Stimulated activated naive CD8-positive, alpha-beta T cell treated with anti-CD3 and anti-CD28 coated beads, Interleukin-15, Interleukin-2, amounts not matched to agents 100 ng/mL and 50 ng/mL, for 24 hours (primary cell): ENCODE results near the gene SARDH.

Source experiments
- H3K27ac Mint-ChIP-seq: one replicate; pipeline ENCODE4 v1.8.0; 2021; ENCODE audit warnings: mild to moderate bottlenecking, mixed read lengths
- H3K27me3 Mint-ChIP-seq: one replicate; pipeline ENCODE4 v1.8.0; 2021; ENCODE audit warnings: mixed read lengths
- H3K36me3 Mint-ChIP-seq: one replicate; pipeline ENCODE4 v1.8.0; 2021; ENCODE audit warnings: low read depth, mixed read lengths
- H3K4me1 Mint-ChIP-seq: one replicate; pipeline ENCODE4 v1.8.0; 2021; ENCODE audit warnings: low read depth, mixed read lengths
- H3K4me3 Mint-ChIP-seq: one replicate; pipeline ENCODE4 v1.8.0; 2021; ENCODE audit warnings: mild to moderate bottlenecking, mixed read lengths
- H3K9me3 Mint-ChIP-seq: one replicate; pipeline ENCODE4 v1.8.0; 2021; ENCODE audit warnings: mixed read lengths

The SARDH gene

GRCh38 chr9:133643978-133644760, 94.0 kb downstream of the SARDH start:
- H3K27ac Mint-ChIP-seq = no peak overlapping the region
- H3K36me3 Mint-ChIP-seq = no peaks in the 10 kb centered on the region
- H3K4me3 Mint-ChIP-seq = no peak overlapping the region
- no peaks in the 10 kb centered on the region for H3K4me1 Mint-ChIP-seq
- H3K27me3 Mint-ChIP-seq = no peaks in the 10 kb centered on the region
- no peaks in the 10 kb centered on the region for H3K9me3 Mint-ChIP-seq

- Mint-ChIP-seq H3K4me1 (no peaks in the 10 kb centered on the region), H3K27me3 (no peaks in the 10 kb centered on the region), H3K36me3 (no peaks in the 10 kb centered on the region), H3K9me3 (no peaks in the 10 kb centered on the region), H3K4me3 (no peak overlapping the region), H3K27ac (no peak overlapping the region)
These were observed 94.8 kb downstream of the SARDH start for GRCh38 chr9:133643362-133643755.

GRCh38 chr9:133642708-133643361, 95.3 kb downstream of the SARDH start:
- Mint-ChIP-seq H3K27ac (no peak overlapping the region), H3K4me1 (no peaks in the 10 kb centered on the region), H3K4me3 (no peak overlapping the region), H3K9me3 (no peaks in the 10 kb centered on the region), H3K36me3 (no peaks in the 10 kb centered on the region), H3K27me3 (no peaks in the 10 kb centered on the region)

GRCh38 chr9:133641861-133642595, 96.1 kb downstream of the SARDH start:
- no peaks in the 10 kb centered on the region for H3K4me1 Mint-ChIP-seq
- H3K27me3 Mint-ChIP-seq = no peaks in the 10 kb centered on the region
- no peak overlapping the region for H3K4me3 Mint-ChIP-seq
- no peak overlapping the region for H3K27ac Mint-ChIP-seq
- H3K9me3 Mint-ChIP-seq = no peaks in the 10 kb centered on the region
- no peaks in the 10 kb centered on the region for H3K36me3 Mint-ChIP-seq

GRCh38 chr9:133641396-133641655, 96.8 kb downstream of the SARDH start:
- Mint-ChIP-seq H3K27ac (no peak overlapping the region), H3K4me1 (no peaks in the 10 kb centered on the region), H3K36me3 (no peaks in the 10 kb centered on the region)

GRCh38 chr9:133640580-133641395, 97.4 kb downstream of the SARDH start:
- Mint-ChIP-seq H3K9me3 (no peaks in the 10 kb centered on the region), H3K27ac (no peak overlapping the region), H3K4me1 (no peaks in the 10 kb centered on the region), H3K4me3 (no peak overlapping the region), H3K27me3 (no peaks in the 10 kb centered on the region), H3K36me3 (no peaks in the 10 kb centered on the region)

More at GRCh38 chr9:133641396-133641655, 96.8 kb downstream of the SARDH start:
- H3K4me3 Mint-ChIP-seq = no peak overlapping the region
- no peaks in the 10 kb centered on the region for H3K27me3 Mint-ChIP-seq
- no peaks in the 10 kb centered on the region for H3K9me3 Mint-ChIP-seq

GRCh38 chr9:133640160-133640559, 98.0 kb downstream of the SARDH start:
- no peaks in the 10 kb centered on the region for H3K9me3 Mint-ChIP-seq
- no peaks in the 10 kb centered on the region for H3K4me1 Mint-ChIP-seq
- no peak overlapping the region for H3K27ac Mint-ChIP-seq
- H3K36me3 Mint-ChIP-seq = no peaks in the 10 kb centered on the region
- no peak overlapping the region for H3K4me3 Mint-ChIP-seq
- no peaks in the 10 kb centered on the region for H3K27me3 Mint-ChIP-seq

- H3K36me3 Mint-ChIP-seq = no peaks in the 10 kb centered on the region
- no peaks in the 10 kb centered on the region for H3K9me3 Mint-ChIP-seq
- no peak overlapping the region for H3K4me3 Mint-ChIP-seq
- H3K4me1 Mint-ChIP-seq = no peaks in the 10 kb centered on the region
- H3K27ac Mint-ChIP-seq = no peak overlapping the region
- no peaks in the 10 kb centered on the region for H3K27me3 Mint-ChIP-seq
These were observed 98.5 kb downstream of the SARDH start for GRCh38 chr9:133639613-133640012.

GRCh38 chr9:133638711-133639110, 99.4 kb downstream of the SARDH start:
- Mint-ChIP-seq H3K4me1 (no peaks in the 10 kb centered on the region), H3K4me3 (no peak overlapping the region), H3K27ac (no peak overlapping the region), H3K9me3 (no peaks in the 10 kb centered on the region), H3K27me3 (no peaks in the 10 kb centered on the region), H3K36me3 (no peaks in the 10 kb centered on the region)

- no peaks in the 10 kb centered on the region for H3K9me3 Mint-ChIP-seq
- no peaks in the 10 kb centered on the region for H3K27me3 Mint-ChIP-seq
- H3K27ac Mint-ChIP-seq = no peak overlapping the region
- no peaks in the 10 kb centered on the region for H3K36me3 Mint-ChIP-seq
- H3K4me1 Mint-ChIP-seq = no peaks in the 10 kb centered on the region
- H3K4me3 Mint-ChIP-seq = no peak overlapping the region
These were observed 100.1 kb downstream of the SARDH start for GRCh38 chr9:133638076-133638475.

GRCh38 chr9:133637451-133638055, 100.6 kb downstream of the SARDH start:
- Mint-ChIP-seq H3K27me3 (no peaks in the 10 kb centered on the region), H3K4me1 (no peaks in the 10 kb centered on the region), H3K9me3 (no peaks in the 10 kb centered on the region), H3K36me3 (no peaks in the 10 kb centered on the region), H3K4me3 (no peak overlapping the region), H3K27ac (no peak overlapping the region)

- no peaks in the 10 kb centered on the region for H3K9me3 Mint-ChIP-seq
- H3K4me1 Mint-ChIP-seq = no peaks in the 10 kb centered on the region
- H3K36me3 Mint-ChIP-seq = no peaks in the 10 kb centered on the region
- H3K27ac Mint-ChIP-seq = no peak overlapping the region
- no peak overlapping the region for H3K4me3 Mint-ChIP-seq
- no peaks in the 10 kb centered on the region for H3K27me3 Mint-ChIP-seq
These were observed 101.2 kb downstream of the SARDH start for GRCh38 chr9:133636902-133637301.

GRCh38 chr9:133635533-133636531, 102.3 kb downstream of the SARDH start, which contains the start of gene DBH:
DBH (plus strand) TSS chr9:133636363; CDS start chr9:133636372, 9 bp downstream.
- Mint-ChIP-seq H3K27ac (no peak within 1 kb of the TSS), H3K4me1 (no peaks in the 10 kb centered on the region), H3K36me3 (no peaks in the 10 kb centered on the region), H3K4me3 (no peak within 1 kb of the TSS), H3K9me3 (no peaks in the 10 kb centered on the region), H3K27me3 (no peaks in the 10 kb centered on the region)
